Endothelial cell of umbilical vein (primary cell): ENCODE data around the gene FBXW7. TPM values are rescaled to one million over a fixed set of nuclear protein-coding genes. Genes with fewer than 3 reads are reported as not detected.

Experiments used
- BruUV-seq: library from RNA; stranded (reverse); fragments of 400-500 nt; replicated peaks from 2 replicates; lab custom pipeline; 2021; lab: Mats Ljungman, UMichigan
- CTCF ChIA-PET: fragments of 300-600, 350-600 bp; sonication (Branson Sonifier 250); formaldehyde crosslinking; loops from one replicate; lab custom pipeline; 2021; ENCODE audit warnings: antibody characterized with exemption, inconsistent platforms; lab: Charles Lee
- POLR2A ChIA-PET: fragments of 300-600, 350-600 bp; sonication (Branson Sonifier 250); formaldehyde crosslinking; loops from one replicate; lab custom pipeline; 2021; ENCODE audit warnings: antibody characterized with exemption, inconsistent platforms; lab: Charles Lee
- DNase-seq: peaks from one replicate; pipeline ENCODE4 v3.0.0-alpha.2; 2011; ENCODE audit warnings: low read depth, low spot score
- FAIRE-seq: peaks from 2 replicates; lab custom pipeline; 2011; peaks lifted over from hg19 to GRCh38; lab: Jason Lieb, UNC
- H2AFZ ChIP-seq: 2 replicates; pipeline ENCODE4 v1.6.0; 2012; ENCODE audit warnings: low read depth, low read length, control low read depth, inconsistent platforms
- H3K27ac ChIP-seq: 2 replicates; pipeline ENCODE4 v1.5.1; 2011; ENCODE audit warnings: low read depth, mild to moderate bottlenecking, control low read depth, low read length, moderate library complexity; ENCODE audit not compliant: insufficient read depth
- H3K27me3 ChIP-seq, 2 experiments: 2 replicates each; pipeline versions ENCODE4 v1.6.0 to v1.6.1; 2011; ENCODE audit warnings: low read length in 2 of 2, mixed read lengths in 1 of 2; ENCODE audit not compliant: control insufficient read depth in 2 of 2, insufficient read depth in 2 of 2
- H3K36me3 ChIP-seq, 2 experiments: 2 replicates in 1 of 2; 3 replicates in 1 of 2; pipeline ENCODE4 v1.5.1; 2011; ENCODE audit warnings: low read length in 2 of 2, mild to moderate bottlenecking in 1 of 2, moderate library complexity in 1 of 2; ENCODE audit not compliant: control insufficient read depth in 2 of 2, insufficient read depth in 2 of 2; ENCODE audit errors: extremely low read depth in 1 of 2
- H3K4me1 ChIP-seq: 3 replicates; pipeline ENCODE4 v1.5.1; 2011; ENCODE audit warnings: mild to moderate bottlenecking, low read length; ENCODE audit not compliant: control insufficient read depth, insufficient read depth; ENCODE audit errors: extremely low read depth
- H3K4me2 ChIP-seq: 2 replicates; pipeline ENCODE4 v1.6.1; 2011; ENCODE audit warnings: low read length, control low read depth, mixed read lengths; ENCODE audit not compliant: insufficient read depth
- H3K4me3 ChIP-seq, 3 experiments: fragments of 200-600 bp in 1 of 3; sonication (generic), shearing (Covaris generic) in 1 of 3; replicated peaks in 1 of 3; 2 replicates each; pipeline ENCODE4 v1.5.1; 2011 to 2016; ENCODE audit warnings: control low read depth in 3 of 3, low read length in 3 of 3, mild to moderate bottlenecking in 2 of 3, inconsistent platforms in 1 of 3, low read depth in 1 of 3, moderate library complexity in 1 of 3; ENCODE audit not compliant: insufficient read depth in 1 of 3
- H3K79me2 ChIP-seq: 2 replicates; pipeline ENCODE4 v1.6.0; 2012; ENCODE audit warnings: low read length, inconsistent platforms; ENCODE audit not compliant: control insufficient read depth, insufficient read depth
- H3K9ac ChIP-seq: replicated peaks from 2 replicates; pipeline ENCODE3; 2011; ENCODE audit warnings: low read length, control low read depth; ENCODE audit not compliant: insufficient read depth; ENCODE audit errors: extremely low read depth
- H3K9me1 ChIP-seq: replicated peaks from 3 replicates; pipeline ENCODE4 v1.6.0; 2011; ENCODE audit warnings: mild to moderate bottlenecking, low read length; ENCODE audit not compliant: control insufficient read depth, insufficient read depth; ENCODE audit errors: extremely low read depth
- H3K9me3 ChIP-seq: replicated peaks from 2 replicates; pipeline ENCODE4 v1.5.1; 2012; ENCODE audit warnings: low read length, inconsistent platforms; ENCODE audit not compliant: control insufficient read depth, insufficient read depth
- H4K20me1 ChIP-seq: replicated peaks from 2 replicates; pipeline ENCODE3; 2011; ENCODE audit warnings: mild to moderate bottlenecking, low read length; ENCODE audit not compliant: control insufficient read depth, insufficient read depth; ENCODE audit errors: extremely low read depth
- CTCF ChIP-seq, 2 donors: IDR thresholded peaks; 1 replicate in 1 of 2; 2 replicates in 1 of 2; pipeline ENCODE4 v1.5.1; 2011; ENCODE audit warnings: low read length in 2 of 2, mild to moderate bottlenecking in 2 of 2, moderate library complexity in 2 of 2, control low read depth in 1 of 2, inconsistent platforms in 1 of 2, low read depth in 1 of 2; ENCODE audit not compliant: insufficient read depth in 1 of 2; ENCODE audit errors: extremely low read depth in 1 of 2
- EZH2 ChIP-seq: IDR thresholded peaks from 2 replicates; pipeline ENCODE4 v1.6.1; 2012; ENCODE audit warnings: borderline replicate concordance, low read depth, mild to moderate bottlenecking, moderate library complexity, low read length, inconsistent platforms; ENCODE audit not compliant: severe bottlenecking
- FOS ChIP-seq: IDR thresholded peaks from 2 replicates; pipeline ENCODE4 v1.6.1; 2011; ENCODE audit warnings: mild to moderate bottlenecking, low read length, moderate library complexity, borderline replicate concordance; ENCODE audit not compliant: insufficient read depth
- GATA2 ChIP-seq: IDR thresholded peaks from 2 replicates; pipeline ENCODE4 v1.7.0; 2011; ENCODE audit warnings: low read depth, mild to moderate bottlenecking, moderate library complexity, mixed read lengths, low read length; ENCODE audit not compliant: insufficient read length, insufficient read depth
- JUN ChIP-seq: IDR thresholded peaks from 2 replicates; pipeline ENCODE4 v1.6.1; 2011; ENCODE audit warnings: borderline replicate concordance, low read depth; ENCODE audit not compliant: insufficient read length, insufficient read depth
- MAX ChIP-seq: IDR thresholded peaks from 2 replicates; pipeline ENCODE4 v1.6.1; 2011; ENCODE audit not compliant: insufficient read depth, insufficient read length
- MYC ChIP-seq: IDR thresholded peaks from one replicate; pipeline ENCODE4 v1.6.1; 2011; ENCODE audit warnings: mild to moderate bottlenecking, low read depth, low read length
- POLR2A ChIP-seq: IDR thresholded peaks from 2 replicates; pipeline ENCODE4 v1.6.1; 2012; ENCODE audit warnings: low read depth, mild to moderate bottlenecking, control low read depth, low read length
- POLR2AphosphoS5 ChIP-seq: IDR thresholded peaks from 2 replicates; pipeline ENCODE4 v1.6.1; 2012; ENCODE audit warnings: low read depth, mild to moderate bottlenecking, control low read depth, low read length, moderate library complexity; ENCODE audit not compliant: insufficient read depth
- dilution Hi-C: fragments of 300-500 bp; cut with MboI; formaldehyde crosslinking; loops from one replicate; pipeline ENCODE4 v1.15.0; 2019; ENCODE audit warnings: low sequenced_read_pairs; ENCODE audit not compliant: extremely low pct_ligation_motif_present
- intact Hi-C: fragments of 100-400 bp; cut with micrococcal nuclease; formaldehyde crosslinking; loops from one replicate; pipeline ENCODE4 v1.10.0; 2022
- polyA plus RNA-seq, 4 experiments: library from polyadenylated mRNA; depleted of rRNA in 3 of 4; stranded (reverse) in 3 of 4; unstranded in 1 of 4; fragments of >200 nt; gene quantifications; 2 replicates each; pipeline versions ENCODE4 v1.2.1 to v1.2.3, GENCODE V29; 2011 to 2012; ENCODE audit warnings: missing spikeins in 1 of 4
- total RNA-seq: library from RNA; stranded (reverse); gene quantifications from 2 replicates; pipeline ENCODE4 v1.2.3, GENCODE V29; 2021

FBXW7 gene
- total and polyA plus RNA-seq, 2 donors (not counting 3 experiments of a cell fraction or from before 2014, with no cell fraction given) = 7.0 to 28.1 TPM

GRCh38 chr4:152421576-152421975, 114.3 kb downstream of the FBXW7 start:
- Histone ChIP-seq H3K4me1 (no peaks in the 10 kb centered on the region), H3K27ac (no peak overlapping the region), H3K4me2 (no peak overlapping the region), H3K36me3 (no peaks in the 10 kb centered on the region), H2AFZ (no peak overlapping the region), H3K9me1 (no peaks in the 10 kb centered on the region), H3K4me3 (no peak overlapping the region), H3K9ac (no peak overlapping the region), H3K27me3 (no peaks in the 10 kb centered on the region), H4K20me1 (no peaks in the 10 kb centered on the region), H3K9me3 (no peaks in the 10 kb centered on the region), H3K79me2 (peaks cover 5% of the 10 kb centered on the region)
- DNase-seq (no peak), FAIRE-seq (no peak)
- dilution Hi-C loops = no loop called here
- POLR2A ChIA-PET = no interaction called here
- intact Hi-C loops = no loop called here
- no TSS peak for BruUV-seq
- no peak for TF ChIP-seq MYC
- TF ChIP-seq MAX = no peak
- TF ChIP-seq CTCF (IDR thresholded peaks at IDR 0.05; ENCODE audit: extremely low read depth in 1 of 2, insufficient read depth in 1 of 2, low read depth in 1 of 2, low read length in 2 of 2) = no peak
- CTCF ChIA-PET = interaction anchor here (1.5 to 2.4 kb wide), 4 partner anchors 12 to 36 kb away, joined by 4 to 9 read pairs (median 5); no protein-coding TSS in a partner anchor

GRCh38 chr4:152419809-152420208, 116.1 kb downstream of the FBXW7 start:
- H4K20me1 ChIP-seq = no peaks in the 10 kb centered on the region
- H3K9me1 ChIP-seq = no peaks in the 10 kb centered on the region
- BruUV-seq = no TSS peak
- no peak overlapping the region for H2AFZ ChIP-seq
- H3K9ac ChIP-seq = no peak overlapping the region
- no peaks in the 10 kb centered on the region for H3K27me3 ChIP-seq
- H3K79me2 ChIP-seq = peaks cover 13% of the 10 kb centered on the region
- no peaks in the 10 kb centered on the region for H3K9me3 ChIP-seq
- dilution Hi-C loops = no loop called here
- H3K4me1 ChIP-seq = no peaks in the 10 kb centered on the region
- no peak for TF ChIP-seq CTCF (IDR thresholded peaks at IDR 0.05; ENCODE audit: extremely low read depth in 1 of 2, insufficient read depth in 1 of 2, low read depth in 1 of 2, low read length in 2 of 2)
- TF ChIP-seq EZH2 = no peak
- no peak for TF ChIP-seq JUN
- TF ChIP-seq MAX = no peak
- no peak for TF ChIP-seq FOS
- no peak for TF ChIP-seq POLR2A
- TF ChIP-seq GATA2 = no peak
- TF ChIP-seq POLR2AphosphoS5 = no peak
- no peak for TF ChIP-seq MYC
- DNase-seq (no peak), FAIRE-seq (no peak)
- intact Hi-C loops = no loop called here
- H3K4me3 ChIP-seq = no peak overlapping the region
- H3K4me2 ChIP-seq = no peak overlapping the region
- H3K36me3 ChIP-seq = no peaks in the 10 kb centered on the region
- ChIA-PET CTCF (interaction anchor here (2.1 to 2.4 kb wide), 2 partner anchors 12 to 35 kb away, joined by 5 to 9 read pairs; no protein-coding TSS in a partner anchor), POLR2A (no interaction called here)
- H3K27ac ChIP-seq = no peak overlapping the region
